GM18951 (cell line): ENCODE results near the gene WSB1.
"Not testable (repeated sequence)": the region's sequence is repeated elsewhere in the genome, so short reads cannot be mapped to it uniquely, and the experiment has no call there.

Source experiments
- POLR2A ChIP-seq: IDR thresholded peaks from 4 replicates; pipeline ENCODE4 v1.6.1; 2011; ENCODE audit warnings: mild to moderate bottlenecking; ENCODE audit not compliant: insufficient read length, insufficient read depth; ENCODE audit errors: extremely low read depth
- in situ Hi-C: fragments of 300-500 bp; cut with MboI; formaldehyde crosslinking; loops from one replicate; pipeline ENCODE4 v1.12.0; 2022; ENCODE audit warnings: low sequenced_read_pairs, mixed read lengths, inconsistent platforms; ENCODE audit not compliant: unreplicated experiment

Gene WSB1

GRCh38 chr17:27327871-27328270 lies 34.0 kb downstream of the WSB1 start:
- in situ Hi-C loops: no loop called here
- no peak for TF ChIP-seq POLR2A

- in situ Hi-C loops: not testable (repeated sequence)
Observed at GRCh38 chr17:27328686-27329085, 34.8 kb downstream of the WSB1 start.

GRCh38 chr17:27329146-27329805 lies 35.4 kb downstream of the WSB1 start:
- no peak for TF ChIP-seq POLR2A
- in situ Hi-C loops: no loop called here

GRCh38 chr17:27332047-27332393 lies 38.1 kb downstream of the WSB1 start:
- in situ Hi-C loops: loop anchor here (10.0 kb wide), 1 partner anchor 97 kb away; no protein-coding TSS in a partner anchor
- no peak for TF ChIP-seq POLR2A

- in situ Hi-C loops: loop anchor here (10.0 kb wide), 1 partner anchor 98 kb away; no protein-coding TSS in a partner anchor
- TF ChIP-seq POLR2A: peak; percentile 21
Observed at GRCh38 chr17:27332485-27333409, 38.8 kb downstream of the WSB1 start.

- in situ Hi-C loops: loop anchor here (10.0 kb wide), 1 partner anchor 99 kb away; no protein-coding TSS in a partner anchor
- TF ChIP-seq POLR2A: no peak
Observed at GRCh38 chr17:27333410-27333980, 39.6 kb downstream of the WSB1 start.

- no peak for TF ChIP-seq POLR2A
- in situ Hi-C loops: loop anchor here (10.0 kb wide), 1 partner anchor 101 kb away; no protein-coding TSS in a partner anchor
Observed at GRCh38 chr17:27336184-27336583, 42.3 kb downstream of the WSB1 start.

GRCh38 chr17:27338536-27338985 lies 44.6 kb downstream of the WSB1 start:
- no peak for TF ChIP-seq POLR2A
- in situ Hi-C loops: loop anchor here (10.0 kb wide), 1 partner anchor 104 kb away; no protein-coding TSS in a partner anchor

- in situ Hi-C loops: loop anchor here (10.0 kb wide), 1 partner anchor 105 kb away; no protein-coding TSS in a partner anchor
- no peak for TF ChIP-seq POLR2A
Observed at GRCh38 chr17:27339198-27339835, 45.4 kb downstream of the WSB1 start.

GRCh38 chr17:27339836-27340550 lies 46.1 kb downstream of the WSB1 start:
- in situ Hi-C loops: loop anchor here (10.0 kb wide), 1 partner anchor 105 kb away; no protein-coding TSS in a partner anchor
- TF ChIP-seq POLR2A: no peak

GRCh38 chr17:27340575-27340974 lies 46.7 kb downstream of the WSB1 start:
- in situ Hi-C loops: no loop called here
- no peak for TF ChIP-seq POLR2A

GRCh38 chr17:27341041-27341471 lies 47.1 kb downstream of the WSB1 start:
- no peak for TF ChIP-seq POLR2A
- in situ Hi-C loops: no loop called here

GRCh38 chr17:27342059-27342458 lies 48.1 kb downstream of the WSB1 start:
- no peak for TF ChIP-seq POLR2A
- in situ Hi-C loops: no loop called here
